Type B pancreatic cell (in vitro differentiated cells): Measurements from ENCODE around the gene SEPTIN3. TPM values are rescaled to one million over a fixed set of nuclear protein-coding genes. Genes with fewer than 3 reads are reported as not detected.

ENCODE experiments used
- DNase-seq: peaks from one replicate; pipeline ENCODE4 v3.0.0; 2021; ENCODE audit warnings: mixed read lengths; ENCODE audit not compliant: unreplicated experiment; ENCODE audit errors: extremely low spot score
- H3K27ac Mint-ChIP-seq: 2 replicates; pipeline ENCODE4 v1.8.0; 2021; ENCODE audit warnings: mild to moderate bottlenecking, mixed read lengths
- H3K27me3 Mint-ChIP-seq: 2 replicates; pipeline ENCODE4 v1.8.0; 2021; ENCODE audit warnings: mixed read lengths
- H3K36me3 Mint-ChIP-seq: 2 replicates; pipeline ENCODE4 v1.8.0; 2021; ENCODE audit warnings: mixed read lengths
- H3K4me1 Mint-ChIP-seq: one replicate; pipeline ENCODE4 v1.8.0; 2021; ENCODE audit warnings: mixed read lengths; ENCODE audit not compliant: unreplicated experiment
- H3K4me3 Mint-ChIP-seq: 2 replicates; pipeline ENCODE4 v1.8.0; 2021; ENCODE audit warnings: mild to moderate bottlenecking, mixed read lengths
- H3K9me3 Mint-ChIP-seq: 2 replicates; pipeline ENCODE4 v1.8.0; 2021; ENCODE audit warnings: mixed read lengths
- CTCF ChIP-seq: fragments of 200-600 bp; sonication (generic); conservative IDR thresholded peaks from 2 replicates; pipeline ENCODE4 v1.5.0; 2021; ENCODE audit warnings: antibody characterized with exemption, mild to moderate bottlenecking
- long read RNA-seq: library from polyadenylated mRNA; unstranded; transcript quantifications from one replicate; pipeline ENCODE4 v2.0.0, GENCODE V29; 2020
- total RNA-seq: library from RNA; stranded (reverse); gene quantifications from 2 replicates; pipeline ENCODE4 v1.2.1, GENCODE V29; 2021; ENCODE audit warnings: low replicate concordance

SEPTIN3 gene
- total RNA-seq: 3.7 and 16.3 TPM in 2 replicates
- long read RNA-seq, partial matches to known transcripts: 0 of 1 reads
- long read RNA-seq, other reads (novel, unspliced or antisense): 1 of 1 reads

- Mint-ChIP-seq H3K27ac (no peak within 1 kb of the TSS), H3K27me3 (peaks cover 13% of the 10 kb centered on the region), H3K9me3 (no peaks in the 10 kb centered on the region), H3K4me3 (no peak within 1 kb of the TSS), H3K36me3 (no peaks in the 10 kb centered on the region), H3K4me1 (peaks cover 13% of the 10 kb centered on the region)
- no peak for DNase-seq
- no peak for TF ChIP-seq CTCF
Observed at GRCh38 chr22:41969110-41969646, at the start of gene SEPTIN3. Gene SEPTIN3 (plus strand): TSS chr22:41969443. CDS start chr22:41971493, 2,050 bp downstream.

GRCh38 chr22:41920271-41920976, 48.8 kb upstream of the SEPTIN3 start:
- H3K36me3 Mint-ChIP-seq: no peaks in the 10 kb centered on the region
- H3K27me3 Mint-ChIP-seq: peaks cover 51% of the 10 kb centered on the region
- TF ChIP-seq CTCF: no peak
- H3K9me3 Mint-ChIP-seq: no peaks in the 10 kb centered on the region
- H3K4me1 Mint-ChIP-seq: peaks cover 4% of the 10 kb centered on the region
- DNase-seq: no peak
- H3K4me3 Mint-ChIP-seq: peak overlapping the region; percentile 36
- no peak overlapping the region for H3K27ac Mint-ChIP-seq

GRCh38 chr22:41922328-41922727, 46.9 kb upstream of the SEPTIN3 start:
- Mint-ChIP-seq H3K36me3 (no peaks in the 10 kb centered on the region), H3K4me3 (no peak overlapping the region), H3K9me3 (no peaks in the 10 kb centered on the region), H3K4me1 (peaks cover 4% of the 10 kb centered on the region), H3K27ac (no peak overlapping the region), H3K27me3 (peaks cover 42% of the 10 kb centered on the region)
- DNase-seq: no peak
- TF ChIP-seq CTCF: no peak

GRCh38 chr22:41922940-41923594, 46.2 kb upstream of the SEPTIN3 start:
- no peaks in the 10 kb centered on the region for H3K9me3 Mint-ChIP-seq
- no peak for DNase-seq
- H3K27ac Mint-ChIP-seq: no peak overlapping the region
- peaks cover 44% of the 10 kb centered on the region for H3K27me3 Mint-ChIP-seq
- peaks cover 3% of the 10 kb centered on the region for H3K4me1 Mint-ChIP-seq
- no peak overlapping the region for H3K4me3 Mint-ChIP-seq
- no peak for TF ChIP-seq CTCF
- H3K36me3 Mint-ChIP-seq: no peaks in the 10 kb centered on the region

GRCh38 chr22:41923595-41924276, 45.5 kb upstream of the SEPTIN3 start:
- Mint-ChIP-seq H3K27me3 (peaks cover 39% of the 10 kb centered on the region), H3K36me3 (no peaks in the 10 kb centered on the region), H3K4me1 (no peaks in the 10 kb centered on the region), H3K27ac (no peak overlapping the region), H3K4me3 (no peak overlapping the region), H3K9me3 (no peaks in the 10 kb centered on the region)
- TF ChIP-seq CTCF: no peak
- no peak for DNase-seq
